AG09309 (cell line): ENCODE measurements around the gene FNIP2.

Source experiments
- DNase-seq: peaks from one replicate; pipeline ENCODE4 v3.0.0-alpha.2; 2010; ENCODE audit warnings: low read depth
- H3K4me3 ChIP-seq: 2 replicates; pipeline ENCODE4 v1.5.1; 2011; ENCODE audit warnings: mild to moderate bottlenecking, low read depth, low read length, moderate library complexity; ENCODE audit not compliant: control insufficient read depth
- CTCF ChIP-seq: IDR thresholded peaks from 2 replicates; pipeline ENCODE4 v1.5.1; 2011; ENCODE audit warnings: mild to moderate bottlenecking, low read depth, low read length, inconsistent platforms; ENCODE audit not compliant: insufficient read depth, control insufficient read depth; ENCODE audit errors: missing control alignments

FNIP2 gene

DNA sequence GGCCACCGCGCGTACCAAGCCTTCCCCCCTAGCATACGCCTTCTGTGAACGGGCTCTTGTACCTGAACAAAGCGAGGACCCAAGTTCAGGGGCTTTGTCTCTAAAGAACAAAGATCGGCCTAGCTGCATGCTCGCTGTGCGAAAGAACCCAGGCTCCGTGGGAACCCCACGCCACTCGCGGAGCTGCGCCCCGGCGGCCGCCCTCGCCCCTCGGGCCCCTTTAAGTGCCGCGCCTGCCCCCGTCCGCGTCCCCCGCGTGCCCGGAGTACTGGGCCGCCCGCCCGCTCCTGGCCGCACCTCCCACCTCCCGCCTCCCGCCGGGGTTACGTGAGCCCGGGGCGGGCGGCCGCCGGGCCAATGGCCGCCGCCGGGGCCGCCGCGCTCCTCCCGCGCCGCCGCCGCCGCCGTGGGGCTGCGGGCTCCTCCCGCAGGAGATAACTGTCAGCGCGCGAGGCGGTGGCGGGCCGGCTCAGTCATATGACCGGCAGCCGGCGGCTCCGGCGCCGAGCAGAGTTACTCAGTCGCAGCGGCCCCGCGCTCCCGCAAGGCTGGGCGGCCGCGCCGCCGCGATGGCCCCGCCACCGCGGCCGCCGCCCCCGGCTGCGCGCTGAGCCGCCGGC, at the start of gene FNIP2:
FNIP2 (plus strand) TSS at position 472 of the 620 bp plus-strand sequence. CDS start 187 bp downstream, outside the sequence.
- no peak for DNase-seq
- peak within 1 kb of the TSS; percentile 88 for H3K4me3 ChIP-seq
- no peak for TF ChIP-seq CTCF

DNA sequence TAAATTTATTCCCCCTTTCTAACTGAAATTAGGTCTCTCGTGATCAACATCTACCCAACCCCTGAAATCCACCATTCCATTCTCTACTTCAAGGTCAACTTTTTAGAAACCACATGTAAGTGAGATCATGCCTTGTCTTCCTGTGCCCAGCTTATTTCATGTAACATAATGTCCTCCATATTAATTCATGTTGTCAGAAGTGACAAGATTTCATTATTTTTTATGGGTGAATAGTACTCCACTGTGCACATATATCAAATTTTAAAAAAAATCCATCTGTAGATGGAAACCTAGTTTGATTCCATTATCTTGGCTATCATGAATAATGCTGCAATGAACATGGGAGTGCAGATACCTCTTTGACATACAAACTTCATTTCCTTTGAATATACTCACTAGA, 47.1 kb upstream of the FNIP2 start:
- TF ChIP-seq CTCF: no peak
- H3K4me3 ChIP-seq: no peak overlapping the region
- DNase-seq: no peak

DNA sequence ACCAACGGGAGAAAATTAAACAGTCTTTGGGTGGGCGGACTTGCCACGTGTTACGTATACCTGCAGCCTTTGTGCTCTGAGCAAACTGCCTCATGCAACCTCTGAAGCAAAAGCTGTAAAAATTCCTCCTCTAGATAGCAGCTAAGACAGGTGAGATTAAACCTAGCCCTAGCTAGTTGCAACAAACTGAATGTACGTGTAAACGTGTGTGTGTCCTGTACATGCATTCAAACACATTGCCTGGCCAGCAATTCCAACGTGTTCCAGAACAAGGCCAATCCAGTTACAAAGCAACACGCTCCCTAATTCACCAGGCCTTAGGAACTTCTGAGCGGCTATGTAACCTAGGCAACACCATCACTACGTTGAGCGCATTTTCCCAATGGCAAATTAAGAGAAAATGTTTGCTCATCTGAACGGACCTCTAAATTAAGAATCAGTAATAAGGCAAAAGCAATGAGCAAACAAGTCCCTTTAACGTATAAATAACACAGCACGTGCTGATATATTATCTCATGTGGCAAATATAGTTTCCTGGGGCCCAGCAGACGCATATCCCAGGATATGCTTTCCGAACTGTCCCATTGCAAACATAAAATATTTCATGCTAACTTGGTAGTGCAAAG, 46.4 kb upstream of the FNIP2 start:
- DNase-seq: no peak
- no peak for TF ChIP-seq CTCF
- peak overlapping the region; percentile 88 for H3K4me3 ChIP-seq

- DNase-seq: no peak
- TF ChIP-seq CTCF: no peak
- H3K4me3 ChIP-seq: peak within 1 kb of the TSS; percentile 88
Observed at GRCh38 chr4:158722917-158723793, 45.7 kb upstream of the FNIP2 start, which contains the start of gene PPID. PPID (minus strand) TSS chr4:158723396; CDS start chr4:158723288, 108 bp downstream.

DNA sequence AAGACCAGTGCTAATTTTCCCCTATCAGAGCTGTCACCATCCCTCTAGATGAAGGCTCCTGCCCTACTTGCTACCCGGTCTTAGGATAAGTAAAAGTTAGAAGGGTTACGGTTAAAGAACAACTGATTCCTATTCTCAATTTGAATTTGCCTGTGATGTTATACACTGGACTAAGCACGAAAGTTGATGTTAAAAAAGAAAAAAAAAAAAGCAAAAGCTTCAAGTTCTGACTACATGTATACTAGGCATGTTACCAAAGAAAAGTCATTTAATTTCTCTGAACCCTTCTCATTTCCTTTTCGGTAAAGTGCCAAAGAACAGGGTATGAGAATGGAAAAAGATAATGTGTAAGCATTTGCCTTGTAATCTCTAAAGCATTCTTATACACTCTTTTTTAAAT, 44.2 kb upstream of the FNIP2 start:
- no peak overlapping the region for H3K4me3 ChIP-seq
- no peak for TF ChIP-seq CTCF
- DNase-seq: no peak

DNA sequence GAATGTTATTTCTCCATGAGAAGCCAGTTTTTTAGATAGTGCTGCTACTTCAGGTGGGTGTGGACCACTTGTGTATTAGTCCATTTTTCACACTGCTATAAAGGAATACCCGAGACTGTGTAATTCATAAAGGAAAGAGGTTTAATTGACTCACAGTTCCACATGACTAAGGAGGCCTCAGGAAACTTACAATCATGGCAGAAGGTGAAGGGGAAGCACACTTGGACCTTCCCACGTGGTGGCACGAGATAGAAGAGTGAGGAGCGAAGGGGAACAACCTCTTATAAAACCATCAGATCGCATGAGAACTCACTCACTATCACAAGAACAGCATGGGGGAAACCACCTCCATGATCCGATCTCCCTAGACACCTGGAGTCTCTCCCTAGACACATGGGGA, 42.2 kb upstream of the FNIP2 start:
- no peak for DNase-seq
- no peak overlapping the region for H3K4me3 ChIP-seq
- no peak for TF ChIP-seq CTCF
